ENCODE measurements around the gene HGF. TPM values are rescaled to one million over a fixed set of nuclear protein-coding genes. Genes with fewer than 3 reads are reported as not detected.
"Not testable (repeated sequence)": the region's sequence is repeated elsewhere in the genome, so short reads cannot be mapped to it uniquely, and the experiment has no call there.

HGF gene
- total RNA-seq: 10 to 100 TPM in 1 of 4 donors, 1 to 10 TPM in 3; 5.0 to 13.4 (median 5.6) TPM

DNA sequence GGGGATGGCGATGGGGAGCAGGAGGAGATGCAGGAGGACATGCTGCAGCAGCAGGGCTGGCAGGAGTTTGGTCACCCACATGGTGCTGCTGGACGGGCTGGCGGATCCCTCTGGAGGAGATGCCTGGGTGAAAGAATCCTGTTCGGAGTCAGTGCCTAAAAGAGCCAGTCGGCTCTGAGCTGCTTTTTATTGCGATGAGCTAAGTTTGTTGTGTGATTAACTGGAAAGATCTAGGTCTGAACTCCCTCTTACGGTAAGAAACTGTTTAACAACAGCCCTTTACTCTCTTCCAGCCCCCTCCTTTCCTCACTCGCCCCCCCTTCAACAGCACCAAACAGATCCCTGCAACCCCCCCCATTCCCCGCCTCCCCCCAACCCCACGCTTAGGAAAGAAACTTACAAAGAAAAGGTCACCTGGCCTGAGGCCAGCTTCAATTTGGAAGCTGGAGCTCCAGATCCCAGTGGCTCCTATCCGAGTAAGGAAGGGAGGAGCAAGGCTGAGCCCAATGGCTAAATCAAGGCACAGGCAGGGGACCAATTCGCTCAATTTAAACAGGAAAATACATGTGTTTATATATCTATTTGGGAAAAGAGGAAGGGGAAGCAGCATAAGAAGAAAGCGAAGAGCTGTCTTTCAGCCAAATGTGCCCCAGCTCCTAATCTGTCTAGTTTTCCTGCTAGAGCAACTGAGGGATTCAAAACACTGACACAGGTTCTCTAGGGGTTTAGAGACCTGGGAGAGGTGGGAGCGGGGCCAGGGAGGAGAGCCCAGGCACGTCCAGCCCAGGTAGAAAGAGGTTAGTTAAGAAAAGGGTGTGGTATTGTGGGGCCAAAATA lies at the start of gene HGF:
HGF (minus strand) TSS at position 157 of the 837 bp plus-strand sequence; CDS start at position 81, 76 bp downstream.
- H3K27me3 ChIP-seq: no peaks in the 10 kb centered on the region
- TF ChIP-seq CTCF (IDR thresholded peaks at IDR 0.05) (peak; percentile 13 to 32 (median 18)), POLR2A (IDR thresholded peaks at IDR 0.05; ENCODE audit: low read depth) (no peak), POLR2AphosphoS5 (IDR thresholded peaks at IDR 0.05) (peak; percentile 19 to 20), EP300 (IDR thresholded peaks at IDR 0.05) (no peak)
- peaks cover 3 to 52% (median 40%) of the 10 kb centered on the region in 4 donors for H3K4me1 ChIP-seq
- intact Hi-C loops (cut with DNase I): loop anchor here (10.0 kb wide), 1 partner anchor 265 kb away; no protein-coding TSS in a partner anchor
- H3K4me3 ChIP-seq: peak within 1 kb of the TSS; percentile 42 to 58 (median 50)
- peak; percentile 93 for DNase-seq (ENCODE audit: extremely low spot score)
- 17% methylated on average over 15 of the region's 15 CpGs for WGBS
- H3K9me3 ChIP-seq: no peaks in the 10 kb centered on the region
- no peaks in the 10 kb centered on the region for H3K36me3 ChIP-seq
- peak within 1 kb of the TSS; percentile 69 to 79 (median 75) for H3K27ac ChIP-seq (replicated peaks in 1 of 4)

GRCh38 chr7:81816312-81816711 lies 46.5 kb upstream of the HGF start:
- Histone ChIP-seq H3K27me3 (no peaks in the 10 kb centered on the region), H3K4me1 (no peaks in the 10 kb centered on the region), H3K4me3 (no peak overlapping the region), H3K9me3 (no peaks in the 10 kb centered on the region), H3K27ac (replicated peaks in 1 of 4) (no peak overlapping the region), H3K36me3 (no peaks in the 10 kb centered on the region)
- no peak for DNase-seq (ENCODE audit: extremely low spot score)
- TF ChIP-seq EP300 (IDR thresholded peaks at IDR 0.05) (no peak), POLR2AphosphoS5 (IDR thresholded peaks at IDR 0.05) (no peak), CTCF (IDR thresholded peaks at IDR 0.05) (no peak), POLR2A (IDR thresholded peaks at IDR 0.05; ENCODE audit: low read depth) (no peak)
- WGBS: 72% methylated on average over 3 of the region's 3 CpGs
- intact Hi-C loops (cut with DNase I): no loop called here

DNA sequence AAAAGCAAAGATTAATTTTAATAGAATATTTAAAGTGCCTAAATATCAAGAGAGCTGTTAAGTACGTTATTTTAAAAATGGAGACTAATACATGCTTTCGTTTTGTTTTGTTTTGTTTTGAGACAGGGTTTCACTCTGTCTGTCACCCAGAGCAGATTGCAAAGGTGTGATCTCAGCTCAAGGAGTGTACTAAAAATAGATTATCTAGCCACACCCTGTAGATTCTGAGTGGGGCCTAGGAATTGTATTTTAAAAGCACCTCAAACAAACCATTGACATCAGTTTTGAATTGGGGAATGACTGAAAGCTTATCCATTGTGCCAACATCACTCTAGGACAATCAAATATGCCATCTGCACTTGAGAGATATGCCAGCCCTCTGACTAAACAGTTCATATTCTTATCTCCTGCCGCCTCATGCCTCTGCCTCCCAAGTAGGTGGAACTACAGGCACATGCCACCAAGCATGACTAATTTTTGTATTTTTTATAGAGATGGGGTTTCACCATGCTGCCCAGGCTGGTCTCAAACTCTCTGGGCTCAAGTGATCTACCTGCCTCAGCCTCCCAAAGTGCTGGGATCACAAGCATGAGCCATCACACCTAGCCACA lies 43.1 kb upstream of the HGF start:
- H3K36me3 ChIP-seq; H3K27me3 ChIP-seq; H3K9me3 ChIP-seq; H3K27ac ChIP-seq (replicated peaks in 1 of 4); H3K4me1 ChIP-seq; DNase-seq (ENCODE audit: extremely low spot score); H3K4me3 ChIP-seq; intact Hi-C loops (cut with DNase I): not testable (repeated sequence)
- 100% methylated on average over 1 of the region's 3 CpGs for WGBS

DNA sequence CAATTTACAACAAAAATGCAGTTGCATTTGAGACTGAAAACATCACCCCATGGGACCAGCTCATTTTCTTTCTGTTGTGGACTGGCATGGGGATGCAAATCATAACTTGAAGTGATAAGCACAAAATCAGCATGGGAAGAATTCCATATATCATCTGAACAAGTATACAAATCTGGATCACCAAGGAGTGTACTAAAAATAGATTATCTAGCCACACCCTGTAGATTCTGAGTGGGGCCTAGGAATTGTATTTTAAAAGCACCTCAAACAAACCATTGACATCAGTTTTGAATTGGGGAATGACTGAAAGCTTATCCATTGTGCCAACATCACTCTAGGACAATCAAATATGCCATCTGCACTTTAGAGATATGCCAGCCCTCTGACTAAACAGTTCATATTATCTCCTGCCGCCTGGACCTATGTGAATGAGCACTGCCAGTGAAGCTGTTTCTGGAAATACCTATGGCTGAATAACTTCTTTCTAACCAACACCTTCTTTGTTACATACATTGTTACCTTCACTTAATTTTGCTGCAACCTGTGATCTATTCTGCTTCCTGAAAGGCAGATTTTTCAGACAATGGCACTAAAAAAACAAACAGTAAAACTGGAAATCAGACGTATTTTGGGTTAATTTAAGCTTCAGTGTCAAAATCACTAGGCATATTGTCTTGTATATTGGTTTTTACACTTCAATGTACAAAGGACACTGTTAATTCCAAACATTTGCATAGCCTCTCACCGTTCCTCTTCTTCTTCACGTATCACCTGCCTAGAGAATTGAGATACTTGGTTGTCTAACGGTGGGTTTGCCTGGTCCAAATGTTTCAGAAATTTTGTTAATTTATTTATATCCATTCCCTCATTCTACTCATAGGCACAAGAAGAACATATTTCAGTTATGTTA lies 42.4 kb upstream of the HGF start:
- no peaks in the 10 kb centered on the region for H3K4me1 ChIP-seq
- no peaks in the 10 kb centered on the region for H3K27me3 ChIP-seq
- no CpG with 5 or more reads among the region's 5 CpGs for WGBS
- no peak overlapping the region for H3K27ac ChIP-seq (replicated peaks in 1 of 4)
- DNase-seq (ENCODE audit: extremely low spot score): no peak
- intact Hi-C loops (cut with DNase I): no loop called here
- TF ChIP-seq POLR2A (IDR thresholded peaks at IDR 0.05; ENCODE audit: low read depth) (no peak), POLR2AphosphoS5 (IDR thresholded peaks at IDR 0.05) (no peak), CTCF (IDR thresholded peaks at IDR 0.05) (no peak), EP300 (IDR thresholded peaks at IDR 0.05) (no peak)
- H3K9me3 ChIP-seq: no peaks in the 10 kb centered on the region
- H3K4me3 ChIP-seq: no peak overlapping the region
- no peaks in the 10 kb centered on the region for H3K36me3 ChIP-seq
